Iris pigment epithelial cell (primary cell): Measurements from ENCODE around the gene COL18A1.
A peak's percentile ranks its signal among the peaks of the same experiment; 100 is the strongest.

Source experiments
- DNase-seq: peaks from one replicate; pipeline ENCODE4 v3.0.0-alpha.2; 2011; ENCODE audit warnings: low read depth

COL18A1 gene

GRCh38 chr21:45547545-45547900, 142.6 kb downstream of the COL18A1 start:
- DNase-seq, result no peak

- DNase-seq, result no peak
Observed at GRCh38 chr21:45548711-45549491, 143.9 kb downstream of the COL18A1 start.

GRCh38 chr21:45549626-45550463, 144.9 kb downstream of the COL18A1 start:
- no peak for DNase-seq

- DNase-seq, result peak; percentile 13
Observed at GRCh38 chr21:45550522-45551210, 145.7 kb downstream of the COL18A1 start.

GRCh38 chr21:45551316-45551715, 146.4 kb downstream of the COL18A1 start:
- peak; percentile 88 for DNase-seq

- no peak for DNase-seq
Observed at GRCh38 chr21:45551783-45552695, 147.1 kb downstream of the COL18A1 start.

GRCh38 chr21:45552696-45553391, 147.9 kb downstream of the COL18A1 start:
- no peak for DNase-seq

- DNase-seq, result peak; percentile 62
Observed at GRCh38 chr21:45554477-45555175, 149.7 kb downstream of the COL18A1 start.

- DNase-seq, result no peak
Observed at GRCh38 chr21:45555251-45555556, 150.2 kb downstream of the COL18A1 start.

- DNase-seq, result peak; percentile 50
Observed at GRCh38 chr21:45555557-45556301, 150.8 kb downstream of the COL18A1 start.

GRCh38 chr21:45556302-45556644, 151.3 kb downstream of the COL18A1 start:
- DNase-seq, result no peak

GRCh38 chr21:45556645-45557615, 152.0 kb downstream of the COL18A1 start:
- DNase-seq, result peak; percentile 12

GRCh38 chr21:45557616-45558043, 152.7 kb downstream of the COL18A1 start:
- no peak for DNase-seq

GRCh38 chr21:45558044-45558721, 153.2 kb downstream of the COL18A1 start:
- DNase-seq, result no peak

- DNase-seq, result no peak
Observed at GRCh38 chr21:45559216-45560105, 154.5 kb downstream of the COL18A1 start.

GRCh38 chr21:45560106-45561021, 155.4 kb downstream of the COL18A1 start:
- no peak for DNase-seq
